ENCODE data around the gene RPL28.
"Not testable (repeated sequence)": the region's sequence is repeated elsewhere in the genome, so short reads cannot be mapped to it uniquely, and the experiment has no call there.

Gene RPL28

DNA sequence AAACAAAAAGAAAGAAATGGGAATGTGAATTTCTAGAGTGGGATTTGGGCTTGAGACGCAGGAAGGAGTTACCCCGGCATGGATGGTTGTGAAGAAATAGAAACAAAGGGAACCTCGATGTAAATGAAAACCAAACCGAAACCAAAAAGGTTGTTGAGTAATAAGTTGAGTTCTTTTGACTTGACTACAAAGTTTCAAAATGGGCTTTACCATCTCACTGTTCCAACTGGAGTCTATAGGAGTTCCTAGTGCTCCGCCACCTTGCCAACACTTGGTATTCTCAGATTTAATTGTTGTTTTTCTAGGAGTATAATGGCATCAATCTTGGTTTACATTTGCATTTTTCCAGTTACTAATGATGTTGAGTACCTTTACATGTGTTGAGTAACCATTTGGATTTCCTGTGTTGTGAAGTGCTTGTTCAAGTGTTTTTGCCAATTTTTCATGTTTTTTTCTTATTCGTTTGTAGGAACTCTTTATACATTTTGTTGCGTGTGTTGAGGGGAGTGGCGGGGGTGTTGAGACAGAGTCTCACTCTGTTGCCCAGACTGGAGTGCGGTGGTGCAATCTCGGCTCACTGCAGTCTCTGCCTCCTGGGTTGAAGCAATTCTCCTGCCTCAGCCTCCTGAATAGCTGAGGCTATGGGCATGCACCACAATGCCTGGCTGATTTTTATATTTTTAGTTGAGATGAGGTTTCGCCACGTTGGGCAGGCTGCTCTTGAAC is 12.6 kb downstream of the RPL28 start:
- DNase-seq = no peak

DNA sequence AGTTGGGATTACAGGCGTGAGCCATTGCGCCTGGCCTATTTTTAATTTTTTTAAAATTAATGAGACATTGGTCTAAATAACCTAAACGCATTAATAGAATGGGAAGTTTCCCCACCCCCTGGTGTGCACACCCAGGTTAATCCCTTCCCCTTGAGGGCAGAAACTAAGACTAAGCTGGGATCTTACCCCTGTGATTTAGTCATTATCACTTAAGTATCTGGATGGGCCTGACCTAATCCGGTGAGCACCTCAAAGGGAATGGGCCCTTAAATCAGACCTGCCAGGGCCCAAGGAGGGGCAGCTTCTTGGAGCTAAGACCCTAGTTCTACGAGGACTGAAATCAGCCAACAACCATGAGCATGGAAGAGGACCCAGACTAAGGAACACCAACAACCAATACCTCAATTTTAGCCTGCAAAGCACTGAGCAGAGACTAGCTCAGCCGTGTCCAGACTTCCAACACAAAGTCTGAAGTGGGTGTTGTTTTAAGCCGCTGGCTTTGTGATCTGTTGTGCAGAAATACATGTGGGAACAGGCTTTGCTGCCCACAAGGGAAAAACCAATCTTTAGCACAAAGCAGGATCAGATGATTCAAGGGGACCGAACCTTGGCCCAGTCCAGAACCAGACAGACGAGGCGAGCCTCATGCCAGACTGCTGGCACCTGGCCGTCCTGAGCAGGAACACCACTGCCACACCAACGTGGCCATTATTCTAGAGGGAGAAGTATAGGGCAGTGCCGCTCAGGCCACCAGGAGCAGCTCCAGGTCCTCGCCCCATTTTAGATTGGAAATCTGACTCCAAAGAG is 14.8 kb downstream of the RPL28 start:
- DNase-seq = no peak

DNA sequence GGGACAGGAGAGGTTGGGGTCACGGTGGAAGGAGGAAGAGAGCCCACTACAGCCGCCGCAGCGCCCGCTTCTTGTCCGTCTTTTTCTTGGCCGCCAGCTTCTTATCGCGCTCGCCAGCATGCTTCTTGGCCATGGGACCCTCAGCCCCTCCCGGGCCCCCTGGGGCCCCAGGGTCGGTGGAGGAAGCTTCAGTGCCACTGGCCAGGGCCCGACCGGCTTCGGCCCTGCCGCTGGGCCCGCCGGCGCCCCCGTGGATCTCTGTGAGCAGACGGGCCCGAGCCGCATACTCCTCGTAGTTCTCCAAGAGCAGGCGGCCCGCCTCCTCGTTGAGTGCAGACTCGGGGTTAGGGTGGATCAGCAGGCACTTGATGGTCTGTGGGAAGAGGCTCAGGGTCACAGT is 15.7 kb downstream of the RPL28 start:
- not testable (repeated sequence) for DNase-seq

DNA sequence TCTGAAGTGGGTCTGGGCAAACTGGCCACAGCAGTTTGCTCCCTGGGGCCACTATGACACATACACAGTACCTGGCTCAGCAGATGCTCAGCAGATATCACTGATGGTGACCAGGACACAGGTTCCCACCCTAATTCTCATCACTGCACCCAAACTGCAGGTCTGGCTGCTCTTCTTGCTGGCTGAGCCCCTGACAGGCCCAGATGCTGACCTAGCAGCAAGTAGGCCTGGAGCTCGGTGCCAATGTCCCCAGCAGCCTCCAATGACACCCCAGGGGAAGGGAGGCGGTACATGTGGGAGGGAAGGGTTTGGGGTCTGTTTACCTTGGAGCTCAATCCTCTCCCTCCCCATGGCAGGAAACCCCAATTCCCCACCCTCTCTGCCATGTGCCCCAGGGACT is 16.8 kb downstream of the RPL28 start:
- no peak for DNase-seq

DNA sequence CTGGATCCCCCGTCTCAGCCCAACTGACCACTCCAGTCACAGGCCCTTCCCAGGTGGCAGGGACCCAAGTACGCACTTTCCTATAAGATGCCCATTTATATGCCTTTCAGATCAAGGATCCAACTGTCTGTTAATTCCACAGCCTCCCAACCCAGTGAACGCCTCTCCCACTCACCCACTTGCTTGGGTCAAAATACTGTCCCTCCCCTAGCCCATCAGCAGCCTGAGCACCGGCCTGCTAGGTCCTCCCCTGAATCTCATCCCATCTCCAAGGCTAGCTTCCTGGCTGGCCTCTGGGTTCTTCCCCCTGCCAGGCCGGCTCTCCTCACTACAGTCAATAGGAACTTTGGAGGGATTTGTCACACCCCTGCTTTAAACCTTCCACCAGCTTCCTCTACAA is 19.9 kb downstream of the RPL28 start:
- DNase-seq = no peak

DNA sequence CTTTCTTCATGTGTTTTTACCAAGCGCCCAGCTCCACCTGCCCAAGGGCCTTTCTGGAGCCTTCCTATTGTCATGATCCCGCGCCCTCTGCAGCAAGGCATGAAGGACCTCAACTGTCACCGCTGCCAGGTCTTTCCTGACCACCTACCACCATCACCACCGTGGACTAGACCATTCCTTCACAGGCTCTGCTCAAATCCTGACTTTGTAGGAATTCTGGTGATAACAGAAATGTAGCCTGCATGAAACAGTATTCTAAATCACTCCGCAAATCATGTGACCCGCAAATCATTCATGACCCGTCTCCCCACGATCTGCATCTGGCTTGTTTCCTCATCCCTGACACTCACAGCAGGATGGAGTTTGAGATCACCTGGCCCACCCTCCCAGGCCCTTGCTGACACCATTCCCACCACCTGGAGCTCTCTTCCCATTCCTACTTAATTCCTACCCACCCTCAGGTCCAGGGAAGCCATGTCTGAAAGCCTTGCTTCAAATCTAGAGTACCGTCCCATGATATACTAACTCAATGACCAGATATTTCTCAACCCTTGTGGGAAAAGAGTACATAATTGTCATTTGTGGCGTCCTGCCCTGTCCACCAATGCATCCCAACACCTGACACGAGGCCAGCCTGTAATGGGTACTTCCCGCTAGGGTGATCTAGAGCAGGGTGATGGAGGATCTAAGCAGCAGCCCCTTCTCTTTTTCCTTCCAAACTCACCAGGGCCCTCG is 20.5 kb downstream of the RPL28 start:
- DNase-seq = no peak

DNA sequence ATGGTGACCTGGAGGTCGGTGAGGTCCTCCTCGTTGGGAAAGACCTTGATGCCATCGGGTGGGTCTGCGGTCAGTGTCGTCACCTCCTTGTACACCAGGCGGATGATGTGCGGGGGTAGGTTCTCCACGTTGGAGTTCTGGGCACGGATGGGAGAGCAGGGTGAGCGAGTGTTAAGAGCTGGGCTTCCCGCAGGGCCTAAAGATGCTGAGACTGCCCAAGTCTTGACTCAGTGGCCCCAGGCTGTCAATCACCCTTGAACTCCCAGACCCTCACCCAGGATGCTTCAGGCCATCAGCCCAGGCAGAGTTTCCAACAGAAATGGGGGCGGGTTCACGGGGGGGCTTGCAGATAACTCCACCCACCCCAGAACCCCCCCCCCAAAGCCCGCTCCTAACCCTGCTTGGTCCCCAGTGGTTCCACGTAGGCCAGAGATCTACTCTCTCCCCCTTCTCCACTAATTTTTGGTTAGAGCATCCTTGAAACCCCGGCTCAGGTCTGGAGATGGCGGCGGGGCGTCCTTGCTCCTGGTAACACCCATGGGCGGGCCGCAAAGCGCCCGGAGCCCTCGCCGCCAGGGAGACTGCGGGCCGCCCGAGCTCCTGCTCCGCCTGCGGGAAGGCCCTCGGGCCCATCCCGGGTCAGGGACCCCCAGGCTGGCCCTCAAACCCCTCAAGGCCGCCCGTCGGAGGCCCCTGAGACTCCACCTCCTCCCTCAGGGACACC is 21.3 kb downstream of the RPL28 start:
- DNase-seq = no peak

DNA sequence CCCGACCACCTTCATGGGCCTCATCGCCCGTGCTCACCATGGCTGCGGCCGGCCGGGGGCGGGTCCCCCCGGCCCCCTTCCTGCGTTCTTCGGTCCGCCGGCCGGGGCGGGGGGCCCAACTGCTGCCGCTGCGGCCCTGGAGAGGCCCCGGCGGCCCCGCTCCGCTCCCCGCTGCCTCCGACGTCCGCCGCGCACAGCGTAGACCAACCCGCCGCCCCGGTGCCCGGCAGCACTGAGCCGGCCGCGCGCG is 21.7 kb downstream of the RPL28 start, which contains the start of gene UBE2S:
Gene UBE2S (minus strand): TSS at position 239 of the 250 bp plus-strand sequence. CDS start 199 bp downstream, at position 40.
- DNase-seq = not testable (repeated sequence)

DNA sequence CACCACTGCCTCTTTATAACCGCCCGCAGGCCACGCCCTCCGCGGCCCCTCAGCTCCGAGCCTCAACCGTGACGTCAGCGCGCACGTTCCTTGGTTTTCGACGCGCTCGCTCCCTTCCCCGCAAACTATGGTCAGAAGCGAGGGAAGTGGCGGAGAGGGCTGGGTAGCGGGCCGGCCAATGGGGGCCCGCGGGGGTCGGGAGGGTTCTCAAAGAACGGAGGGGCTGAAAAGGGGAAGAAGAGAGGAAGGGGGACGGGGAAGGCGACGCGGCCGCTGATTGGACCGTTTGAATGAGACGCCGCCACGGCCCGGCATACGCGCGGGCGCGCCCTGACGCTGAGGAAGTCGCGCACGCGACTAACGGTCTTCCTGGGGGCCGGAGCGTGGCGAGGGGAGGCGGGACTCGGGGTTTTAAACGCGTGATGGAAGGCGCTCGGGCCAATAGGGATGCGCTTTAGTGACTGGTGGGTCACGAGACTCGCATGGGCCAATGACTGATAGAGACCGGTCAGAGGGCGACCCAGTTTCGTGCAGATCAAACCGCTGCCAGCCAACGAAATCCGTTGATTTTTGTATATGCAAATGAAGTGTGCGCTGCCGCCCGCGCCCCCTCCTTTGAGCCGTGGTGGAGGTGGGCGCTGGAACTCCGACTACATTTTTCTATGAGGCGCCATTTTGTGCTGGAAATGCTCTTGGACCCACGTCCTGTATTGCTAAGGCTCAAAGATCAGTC is 22.2 kb downstream of the RPL28 start:
- peak; percentile 99 for DNase-seq

DNA sequence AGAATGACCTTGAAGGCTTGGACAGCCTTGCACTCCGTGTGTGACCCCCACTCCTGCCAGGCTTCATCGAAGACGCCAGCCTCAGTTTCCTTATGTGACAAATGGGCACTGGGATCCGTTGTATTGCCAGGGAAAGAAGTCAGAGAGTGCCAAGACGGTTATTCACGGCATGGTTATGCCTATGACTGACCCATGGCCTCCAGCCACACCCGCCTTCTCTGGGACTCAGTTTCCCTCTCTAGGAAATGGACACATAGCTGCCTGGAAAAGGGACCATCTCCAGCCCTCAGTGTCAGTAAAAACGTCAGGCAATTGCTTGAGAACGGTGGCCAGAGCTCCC is 22.8 kb downstream of the RPL28 start:
- no peak for DNase-seq

DNA sequence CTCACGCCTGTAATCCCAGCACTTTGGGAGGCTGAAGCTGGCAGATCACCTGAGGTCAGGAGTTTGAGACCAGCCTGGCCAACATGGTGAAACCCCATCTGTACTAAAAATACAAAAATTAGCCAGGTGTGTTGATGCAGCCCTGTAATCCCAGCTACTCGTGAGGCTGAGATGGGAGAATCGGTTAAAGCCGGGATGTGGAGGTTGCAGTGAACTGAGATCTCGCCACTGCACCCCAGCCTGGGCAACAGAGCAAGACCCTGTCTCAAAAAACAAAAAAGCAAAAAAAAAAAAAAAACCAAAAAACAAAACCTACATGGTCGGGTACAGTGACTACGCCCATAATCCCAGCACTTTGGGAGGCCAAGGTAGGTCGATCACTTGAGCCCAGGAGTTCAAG is 23.4 kb downstream of the RPL28 start:
- DNase-seq = not testable (repeated sequence)

DNA sequence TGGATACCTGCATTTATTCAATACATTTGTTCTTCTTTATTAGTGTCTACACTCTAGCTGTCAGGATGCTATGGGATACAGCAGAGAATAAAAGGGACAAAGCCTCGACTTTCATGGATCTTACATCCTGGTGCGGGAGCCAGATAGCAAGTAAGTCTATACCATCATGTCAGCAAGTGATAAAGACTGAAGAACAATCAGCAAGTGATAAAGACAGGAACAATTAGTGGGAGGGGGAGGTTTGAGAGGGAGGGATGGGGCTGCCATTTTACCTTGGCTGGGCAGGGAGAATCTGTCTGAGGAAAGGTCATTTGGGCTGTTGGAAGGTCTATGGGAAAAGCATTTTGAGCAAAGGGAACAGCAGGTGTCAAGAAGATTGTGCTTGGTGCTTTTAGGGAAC is 24.4 kb downstream of the RPL28 start:
- DNase-seq = no peak

DNA sequence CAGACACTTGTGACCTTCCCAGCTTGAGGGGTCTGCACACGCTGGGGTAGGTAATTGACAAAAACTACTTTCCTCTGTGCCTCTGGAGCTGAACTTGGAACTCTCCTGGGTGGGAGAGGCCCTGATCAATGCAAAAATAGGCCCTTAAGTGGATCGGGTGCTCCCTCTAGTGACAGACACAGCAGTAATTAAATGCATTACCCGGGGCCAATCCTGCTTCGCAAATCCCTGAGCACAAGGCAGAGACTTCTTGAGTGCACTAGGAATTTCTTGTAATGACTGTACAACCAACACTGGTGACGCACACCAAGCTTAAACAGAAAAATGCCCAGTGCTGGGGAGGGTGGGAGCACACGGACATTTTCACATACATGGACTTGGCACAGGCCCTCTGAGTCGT is 32.5 kb downstream of the RPL28 start:
- DNase-seq = peak; percentile 51

DNA sequence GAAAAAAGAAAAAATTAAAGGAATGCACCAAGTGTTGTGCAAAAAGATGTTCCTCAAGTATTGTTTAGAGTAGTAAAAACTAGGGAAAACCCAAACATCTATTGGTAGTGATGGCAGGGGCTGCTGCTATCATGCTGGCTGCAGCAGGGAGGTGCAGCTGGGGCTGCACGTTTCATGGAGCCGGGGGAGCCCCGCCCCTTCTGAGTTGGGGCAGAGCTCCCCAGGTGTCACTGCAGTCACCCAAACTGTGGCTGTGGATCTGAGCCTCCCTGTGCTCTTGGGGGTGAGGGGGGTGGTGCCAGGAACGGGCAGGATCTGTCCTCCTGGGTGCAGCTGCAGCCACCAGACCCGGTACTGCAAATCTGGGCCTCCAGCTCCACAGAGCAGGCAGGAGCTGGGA is 33.4 kb downstream of the RPL28 start:
- DNase-seq = no peak

DNA sequence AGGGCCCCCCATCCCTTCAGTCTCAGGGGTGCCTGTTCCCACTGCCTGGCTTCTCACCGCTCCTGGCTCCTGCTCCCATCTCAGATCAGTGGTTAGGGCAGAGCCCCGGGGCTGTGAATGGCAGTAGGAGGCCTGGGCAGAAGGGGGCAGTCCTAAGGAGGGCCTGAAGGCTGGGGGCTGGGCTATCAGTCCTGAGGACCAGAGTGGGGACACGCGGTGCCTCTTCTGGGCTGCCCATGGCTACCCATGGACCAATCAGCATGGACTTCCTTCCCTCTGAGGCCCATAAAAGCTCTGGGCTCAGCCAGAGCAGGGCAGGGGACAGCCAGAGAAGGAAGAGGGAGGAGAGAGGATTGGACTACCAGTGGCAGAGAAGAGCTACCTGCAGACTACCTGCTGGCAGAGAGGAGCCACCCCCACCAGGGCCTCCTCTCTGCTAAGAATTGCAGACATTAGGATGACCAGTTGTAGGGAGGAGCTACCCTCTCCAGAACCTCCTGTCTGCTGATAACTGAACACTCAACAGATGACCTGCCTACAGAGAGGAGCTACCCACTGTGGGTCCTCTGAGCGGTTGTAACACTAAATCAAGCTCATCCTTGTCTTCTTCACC is 34.0 kb downstream of the RPL28 start:
- no peak for DNase-seq

DNA sequence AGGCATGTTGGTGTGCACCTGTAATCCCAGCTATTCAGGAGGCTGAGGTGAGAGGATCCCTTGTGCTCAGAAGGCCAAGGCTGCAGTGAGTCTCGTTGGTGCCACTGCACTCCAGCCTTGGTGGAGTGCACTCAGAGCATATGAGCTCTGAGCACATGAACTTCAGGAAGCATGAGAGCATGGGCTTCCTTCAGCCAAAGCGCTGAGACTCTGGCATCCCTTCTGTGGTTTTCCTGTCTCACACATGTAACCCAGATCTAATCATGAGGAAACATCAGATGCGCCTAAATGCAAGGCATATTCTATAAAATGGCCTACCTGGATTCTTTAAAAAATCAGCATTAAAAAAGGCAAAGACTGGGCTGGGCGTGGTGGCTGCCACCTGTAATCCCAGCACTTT is 35.5 kb downstream of the RPL28 start:
- DNase-seq = peak; percentile 30

DNA sequence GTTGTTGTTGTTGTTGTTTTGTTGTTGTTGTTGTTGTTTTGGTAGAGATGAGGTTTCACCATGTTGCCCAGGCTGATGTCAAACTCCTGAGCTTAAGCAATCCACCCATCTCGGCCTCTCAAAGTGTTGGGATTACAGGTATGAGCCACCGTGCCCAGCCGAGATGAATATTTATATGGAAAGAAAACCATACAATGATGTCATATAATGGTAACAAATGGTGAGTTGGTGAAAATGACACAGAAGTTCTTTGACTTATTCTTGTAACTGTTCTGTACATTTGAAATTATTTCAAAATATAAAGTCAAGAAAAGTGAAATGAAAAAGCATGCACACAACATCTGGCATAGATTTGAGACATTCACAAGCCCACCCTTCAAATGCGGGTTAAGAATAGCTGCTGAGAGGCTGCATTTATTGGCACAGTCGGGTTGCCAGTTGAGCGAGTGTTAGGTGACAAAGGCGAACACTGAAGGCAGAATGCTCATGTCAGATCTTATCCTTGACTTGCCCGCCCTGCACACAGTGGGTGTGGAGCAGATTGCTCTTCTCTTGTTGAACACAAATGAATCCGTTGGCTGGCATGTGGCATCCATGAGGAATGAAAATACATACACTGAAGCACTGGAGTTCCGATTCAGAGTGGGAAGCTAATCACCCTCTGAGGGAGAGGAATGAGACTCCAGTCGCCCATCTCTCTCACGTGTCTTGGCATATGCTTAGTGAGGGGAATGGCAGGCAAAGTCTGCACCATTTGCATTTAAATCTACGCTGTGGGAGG is 37.7 kb downstream of the RPL28 start:
- DNase-seq = no peak

DNA sequence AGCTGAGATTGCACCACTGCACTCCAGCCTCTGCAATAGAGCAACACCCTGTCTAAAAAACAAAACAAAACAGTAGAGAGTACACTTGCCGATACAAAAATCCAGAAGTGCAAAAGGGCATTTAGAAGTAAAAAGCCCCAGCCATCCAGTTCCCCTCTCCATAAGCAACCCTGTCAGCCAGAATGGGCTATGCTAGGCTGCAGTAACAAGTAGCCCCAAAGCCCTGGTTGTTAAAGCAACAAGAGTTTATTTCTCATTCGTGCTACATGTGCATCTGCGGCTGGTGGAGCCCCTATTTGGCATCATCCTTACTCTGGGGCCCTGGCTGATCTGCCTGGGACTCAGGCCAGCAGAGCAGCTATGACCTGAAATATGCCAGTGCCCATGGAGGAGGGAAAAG is 38.8 kb downstream of the RPL28 start:
- no peak for DNase-seq

DNA sequence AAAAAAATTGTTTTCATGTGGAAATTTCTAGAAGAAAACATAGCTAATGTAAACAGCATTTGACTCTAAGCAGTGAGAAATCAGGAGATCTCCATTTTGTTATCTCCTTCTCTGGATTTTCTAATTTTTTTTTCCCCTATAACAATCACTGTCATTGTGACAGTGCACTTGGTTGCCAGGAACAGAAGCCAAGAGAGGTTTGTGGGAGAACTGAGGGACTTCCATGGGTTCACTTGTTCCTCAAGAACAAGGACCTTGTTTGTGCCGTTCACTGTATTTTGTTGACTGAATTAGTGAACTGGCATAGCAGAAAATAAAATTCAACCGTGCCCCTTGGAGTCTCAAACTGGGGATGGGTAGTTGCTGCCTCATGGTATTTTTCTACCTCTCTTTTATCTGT is 40.3 kb downstream of the RPL28 start:
- no peak for DNase-seq

DNA sequence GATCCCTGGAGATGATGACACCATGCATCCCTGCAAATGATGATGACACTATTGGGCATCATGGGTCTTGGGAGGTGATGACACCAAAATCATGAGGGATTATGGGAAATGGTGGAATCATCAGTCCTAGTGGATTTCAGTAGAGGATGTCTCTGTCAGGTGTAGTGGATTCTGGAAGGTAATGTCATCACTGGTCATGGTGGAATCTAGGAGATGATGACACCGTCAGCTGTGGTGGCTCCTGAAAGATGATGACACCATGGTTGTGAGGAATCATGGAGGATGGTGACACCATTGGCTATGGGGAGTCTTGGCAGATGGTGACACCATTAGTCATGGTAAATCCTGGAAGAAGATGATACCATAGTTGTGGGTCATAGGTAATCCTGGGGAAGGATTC is 45.5 kb downstream of the RPL28 start:
- DNase-seq = no peak

DNA sequence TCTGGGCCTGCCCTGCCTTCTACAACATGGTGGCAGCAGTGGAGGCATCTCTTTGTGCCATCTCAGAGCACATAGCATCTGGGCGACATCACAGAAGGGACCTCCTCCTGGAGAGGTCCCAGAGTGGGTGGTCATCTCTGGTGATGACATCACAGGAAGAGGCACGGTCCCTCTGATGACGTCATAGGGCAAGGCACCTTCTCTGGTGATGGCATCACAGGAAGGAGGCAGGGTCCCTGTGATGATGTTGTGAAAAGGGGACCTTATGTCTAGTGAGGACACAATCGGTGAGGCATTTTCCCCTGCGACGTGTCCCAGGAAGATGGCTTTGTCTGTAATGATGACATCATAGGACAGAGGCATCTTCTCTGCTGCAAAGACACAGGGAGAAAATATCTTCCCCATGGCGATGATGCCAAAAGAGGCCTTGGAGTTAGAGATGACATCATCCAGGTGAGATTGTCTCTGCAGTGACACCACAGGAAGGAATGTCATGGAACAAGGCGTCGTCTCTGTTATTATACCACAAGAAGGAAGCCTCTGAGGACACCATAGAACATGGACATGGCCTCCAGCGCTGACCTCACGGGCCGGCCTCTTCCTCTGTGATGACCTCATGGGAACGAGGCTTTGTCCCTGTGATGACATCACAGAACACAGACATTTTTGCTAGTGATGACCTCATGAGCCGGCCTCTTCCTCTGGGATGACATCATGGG is 46.7 kb downstream of the RPL28 start:
- DNase-seq = no peak

Data from CD4-positive, alpha-beta T cell treated with Interleukin-15 for 1 hour (primary cell).